22Rv1 (cell line): ENCODE data around the gene DEGS2.

Experiments
- ZFX ChIP-seq: fragments of 450-650 bp; IDR thresholded peaks from 2 replicates; pipeline ENCODE4 v1.6.1; 2017; ENCODE audit warnings: antibody characterized with exemption, borderline replicate concordance
- TF ChIP-seq, protein P1 (sequence below): fragments of 450-650 bp; IDR thresholded peaks from 2 replicates; pipeline ENCODE4 v1.5.1; 2017; ENCODE audit warnings: mild to moderate bottlenecking

GRCh38 chr14:100121643-100122480 is 37.6 kb downstream of the DEGS2 start:
- TF ChIP-seq, protein P1, sequence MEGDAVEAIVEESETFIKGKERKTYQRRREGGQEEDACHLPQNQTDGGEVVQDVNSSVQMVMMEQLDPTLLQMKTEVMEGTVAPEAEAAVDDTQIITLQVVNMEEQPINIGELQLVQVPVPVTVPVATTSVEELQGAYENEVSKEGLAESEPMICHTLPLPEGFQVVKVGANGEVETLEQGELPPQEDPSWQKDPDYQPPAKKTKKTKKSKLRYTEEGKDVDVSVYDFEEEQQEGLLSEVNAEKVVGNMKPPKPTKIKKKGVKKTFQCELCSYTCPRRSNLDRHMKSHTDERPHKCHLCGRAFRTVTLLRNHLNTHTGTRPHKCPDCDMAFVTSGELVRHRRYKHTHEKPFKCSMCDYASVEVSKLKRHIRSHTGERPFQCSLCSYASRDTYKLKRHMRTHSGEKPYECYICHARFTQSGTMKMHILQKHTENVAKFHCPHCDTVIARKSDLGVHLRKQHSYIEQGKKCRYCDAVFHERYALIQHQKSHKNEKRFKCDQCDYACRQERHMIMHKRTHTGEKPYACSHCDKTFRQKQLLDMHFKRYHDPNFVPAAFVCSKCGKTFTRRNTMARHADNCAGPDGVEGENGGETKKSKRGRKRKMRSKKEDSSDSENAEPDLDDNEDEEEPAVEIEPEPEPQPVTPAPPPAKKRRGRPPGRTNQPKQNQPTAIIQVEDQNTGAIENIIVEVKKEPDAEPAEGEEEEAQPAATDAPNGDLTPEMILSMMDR: no peak
- TF ChIP-seq ZFX: no peak
